Measurements from ENCODE around the gene DDX4. TPM values are rescaled to one million over a fixed set of nuclear protein-coding genes. Genes with fewer than 3 reads are reported as not detected.

The DDX4 gene
- total RNA-seq, 1 donor from 2014 or later, result 0.83 TPM

DNA sequence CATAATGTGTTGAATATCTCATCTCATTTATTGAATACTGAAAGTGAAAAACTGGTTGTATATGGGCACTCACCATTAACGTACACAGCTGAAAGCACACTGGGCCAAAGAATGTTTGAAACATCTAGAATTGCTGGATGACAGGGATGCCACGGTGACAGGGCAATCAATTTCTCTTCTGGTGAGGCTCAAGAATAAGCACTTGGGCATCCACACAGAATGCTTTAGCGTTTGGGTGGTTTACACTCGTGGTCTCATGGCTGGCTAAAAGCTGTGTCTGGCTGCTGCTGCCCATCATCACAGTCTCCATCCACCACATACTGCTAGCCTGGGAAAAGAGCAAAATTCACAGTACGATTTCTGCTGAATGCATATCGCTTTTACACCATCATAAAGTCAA is 82.6 kb downstream of the DDX4 start:
- intact Hi-C loops (cut with micrococcal nuclease), result no loop called here

DNA sequence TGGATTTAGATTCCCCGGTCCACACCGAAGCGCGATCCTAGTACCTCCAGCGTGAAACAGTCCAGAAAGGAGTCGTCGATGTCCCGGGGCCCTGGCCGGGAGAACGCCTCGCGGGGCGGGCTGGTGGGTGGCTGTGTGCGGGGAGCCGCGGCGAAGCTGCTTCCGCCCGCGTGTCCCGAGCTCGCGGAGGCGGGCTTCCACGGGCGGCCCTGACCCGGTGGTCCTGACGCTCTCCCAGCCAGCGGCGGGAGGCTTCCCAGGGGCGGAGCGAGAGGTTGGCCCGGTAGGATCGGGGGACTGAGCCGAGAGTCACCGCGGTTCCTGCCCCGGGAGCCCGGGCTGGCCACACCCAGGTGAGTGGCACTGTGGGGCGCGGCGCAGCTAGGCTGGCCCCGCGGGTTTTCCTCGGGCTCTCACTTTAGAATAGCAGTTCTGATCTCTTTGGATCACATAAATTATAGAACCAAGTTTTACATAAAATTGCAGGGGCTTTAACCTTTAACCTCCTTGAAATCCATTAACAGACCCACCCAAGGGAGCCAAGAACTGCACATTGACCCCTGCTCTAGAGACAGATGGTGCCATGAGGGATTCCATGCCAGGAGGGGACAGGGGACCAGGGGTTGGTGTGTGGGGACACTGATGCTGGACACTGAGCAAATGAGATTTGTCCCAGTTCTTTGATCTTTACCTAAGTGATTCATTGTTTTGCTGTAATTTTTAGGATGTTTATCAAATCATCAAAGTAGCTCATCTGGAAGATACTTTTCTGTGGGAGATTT is 84.1 kb downstream of the DDX4 start:
- intact Hi-C loops (cut with micrococcal nuclease), result no loop called here

DNA sequence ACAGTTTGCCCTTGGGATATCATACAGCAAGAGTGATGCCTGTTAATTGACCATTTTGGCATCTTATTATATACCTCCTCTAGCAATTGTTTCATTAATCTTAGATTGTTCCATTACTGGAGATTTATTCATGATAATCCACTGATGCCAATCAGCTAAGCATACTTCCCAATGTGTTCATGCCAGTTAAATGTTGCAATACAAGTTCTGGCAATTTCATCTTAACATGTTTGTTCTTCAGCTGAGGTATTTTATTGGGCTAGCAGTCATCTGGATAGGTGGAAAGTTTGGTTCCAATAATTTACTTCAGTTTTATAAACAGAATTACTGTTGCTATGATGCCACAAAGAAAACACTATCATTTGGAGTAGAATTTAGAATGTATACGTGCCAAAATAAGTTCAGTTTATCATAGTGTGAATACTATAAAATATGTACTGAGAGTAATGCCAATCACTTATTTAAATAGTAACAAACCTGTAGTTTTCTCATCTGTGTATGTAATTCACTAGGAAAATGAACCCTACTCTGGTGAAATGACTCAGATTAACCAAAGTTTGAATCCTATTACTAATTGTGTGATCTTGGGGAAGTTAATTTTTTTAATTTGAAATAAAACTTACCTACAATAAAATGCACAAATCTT is 85.4 kb downstream of the DDX4 start:
- intact Hi-C loops (cut with micrococcal nuclease), result no loop called here

DNA sequence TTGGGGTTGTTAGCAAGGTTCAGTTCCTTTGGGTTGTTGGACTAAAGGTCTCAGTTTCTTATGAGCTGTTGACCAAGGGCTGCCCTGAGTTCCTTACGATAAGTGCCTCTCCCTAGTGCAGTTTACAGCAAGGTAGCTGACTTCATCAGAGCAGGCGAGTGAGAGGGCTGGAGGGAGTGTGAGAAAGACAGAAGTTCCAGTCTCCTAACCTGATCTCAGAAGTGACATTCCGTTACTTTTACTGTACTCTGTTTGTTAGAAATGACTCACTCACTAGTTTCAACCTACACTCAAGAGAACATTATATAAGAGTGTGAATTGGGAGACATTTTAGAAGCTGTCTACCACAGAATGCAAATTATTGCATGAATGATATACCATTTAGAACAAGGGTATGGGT is 92.1 kb downstream of the DDX4 start:
- intact Hi-C loops (cut with micrococcal nuclease), result no loop called here

DNA sequence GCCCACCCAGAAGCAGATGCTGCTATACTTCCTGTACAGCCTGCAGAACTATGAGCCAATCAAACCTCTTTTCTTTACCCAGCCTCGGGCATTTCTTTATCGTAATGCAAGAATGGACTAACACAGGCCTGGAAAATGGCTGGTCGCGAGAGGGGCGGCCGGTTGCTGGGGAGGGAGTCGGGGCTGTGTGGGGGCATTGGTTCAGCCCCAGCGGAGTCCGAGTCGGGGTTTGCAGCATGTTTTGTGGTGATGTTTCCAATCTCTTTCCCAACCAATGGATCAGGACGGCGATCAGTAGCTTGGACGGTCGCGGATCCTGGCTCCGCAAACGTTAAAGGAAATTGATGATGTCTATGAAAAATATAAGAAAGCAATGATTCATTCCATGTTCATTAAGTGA is 94.6 kb downstream of the DDX4 start:
- intact Hi-C loops (cut with micrococcal nuclease), result no loop called here

DNA sequence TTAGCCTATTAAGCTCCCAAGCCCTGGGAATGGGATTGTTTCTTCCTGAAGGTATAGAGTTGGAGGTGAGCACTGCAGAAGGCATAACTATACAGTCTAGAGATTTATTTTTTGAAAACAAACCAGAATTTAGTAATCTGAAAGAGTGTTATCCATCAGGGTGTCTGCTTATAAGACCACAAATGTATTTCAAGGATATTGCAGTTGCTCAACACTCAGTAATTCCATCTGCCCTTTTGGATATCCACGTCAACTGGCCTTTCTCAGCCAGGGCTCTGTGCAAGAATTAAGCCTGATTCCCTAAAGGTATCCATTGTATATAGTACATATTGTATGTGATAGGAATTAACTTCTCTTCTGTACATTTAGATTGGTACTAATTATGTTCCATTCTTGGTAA is 98.3 kb downstream of the DDX4 start:
- intact Hi-C loops (cut with micrococcal nuclease), result no loop called here

DNA sequence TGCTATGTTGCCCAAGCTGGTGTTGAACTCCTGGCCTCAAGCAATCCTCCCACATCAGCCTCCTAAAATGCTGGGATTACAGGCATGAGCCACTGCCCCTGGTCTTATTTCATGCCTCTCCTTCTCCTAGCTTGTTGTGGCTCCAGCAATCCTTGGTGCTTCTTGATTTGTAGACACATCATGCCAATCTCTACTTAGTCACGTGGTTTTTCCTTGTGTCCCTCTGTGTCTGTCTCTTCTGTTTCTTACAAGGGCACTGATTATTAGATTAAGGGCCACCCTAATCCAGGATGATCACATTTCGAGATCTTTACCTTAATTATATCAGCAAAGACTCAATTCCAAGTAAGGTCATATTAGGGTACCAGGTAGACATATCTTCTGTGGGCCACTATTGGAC is 104.1 kb downstream of the DDX4 start:
- intact Hi-C loops (cut with micrococcal nuclease), result no loop called here

DNA sequence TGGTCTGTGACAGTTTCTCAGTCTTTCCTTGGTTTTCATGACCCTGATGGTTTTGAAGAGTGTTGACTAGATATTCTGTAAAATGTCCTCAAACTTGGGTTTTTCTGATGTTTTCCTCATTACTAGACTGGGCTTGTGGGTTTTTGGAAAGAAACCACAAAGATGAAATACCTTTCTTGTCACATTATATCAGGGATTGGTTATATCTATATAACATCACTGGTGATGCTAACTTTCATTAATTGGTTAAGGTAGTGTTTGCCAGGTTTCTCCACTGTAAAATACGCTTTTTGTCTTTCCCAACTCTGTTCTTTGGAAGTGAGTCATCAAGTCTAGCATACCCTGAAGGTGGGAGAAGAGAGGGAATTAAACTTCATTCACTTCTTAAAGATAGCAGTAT is 110.0 kb downstream of the DDX4 start:
- intact Hi-C loops (cut with micrococcal nuclease), result loop anchor here (2.0 kb wide), 1 partner anchor 21 kb away; no protein-coding TSS in a partner anchor

DNA sequence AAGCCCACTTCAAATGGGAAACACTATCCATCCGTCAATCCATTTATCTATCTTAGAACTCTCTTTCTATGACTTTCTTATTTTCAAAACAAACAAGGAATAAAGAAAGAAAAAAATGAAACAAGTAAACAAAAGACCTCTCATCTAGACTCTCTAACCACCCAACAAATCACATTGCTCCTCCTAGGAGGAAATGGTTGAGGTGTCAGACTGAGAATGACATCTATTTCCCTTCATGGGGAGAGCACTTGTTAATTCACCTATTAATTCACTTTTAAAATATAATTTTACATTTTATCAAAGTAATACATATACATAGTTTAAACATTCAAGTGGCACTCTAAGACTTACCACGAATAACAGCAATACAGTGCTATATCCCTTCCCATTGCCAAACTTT is 110.9 kb downstream of the DDX4 start:
- intact Hi-C loops (cut with micrococcal nuclease), result no loop called here

DNA sequence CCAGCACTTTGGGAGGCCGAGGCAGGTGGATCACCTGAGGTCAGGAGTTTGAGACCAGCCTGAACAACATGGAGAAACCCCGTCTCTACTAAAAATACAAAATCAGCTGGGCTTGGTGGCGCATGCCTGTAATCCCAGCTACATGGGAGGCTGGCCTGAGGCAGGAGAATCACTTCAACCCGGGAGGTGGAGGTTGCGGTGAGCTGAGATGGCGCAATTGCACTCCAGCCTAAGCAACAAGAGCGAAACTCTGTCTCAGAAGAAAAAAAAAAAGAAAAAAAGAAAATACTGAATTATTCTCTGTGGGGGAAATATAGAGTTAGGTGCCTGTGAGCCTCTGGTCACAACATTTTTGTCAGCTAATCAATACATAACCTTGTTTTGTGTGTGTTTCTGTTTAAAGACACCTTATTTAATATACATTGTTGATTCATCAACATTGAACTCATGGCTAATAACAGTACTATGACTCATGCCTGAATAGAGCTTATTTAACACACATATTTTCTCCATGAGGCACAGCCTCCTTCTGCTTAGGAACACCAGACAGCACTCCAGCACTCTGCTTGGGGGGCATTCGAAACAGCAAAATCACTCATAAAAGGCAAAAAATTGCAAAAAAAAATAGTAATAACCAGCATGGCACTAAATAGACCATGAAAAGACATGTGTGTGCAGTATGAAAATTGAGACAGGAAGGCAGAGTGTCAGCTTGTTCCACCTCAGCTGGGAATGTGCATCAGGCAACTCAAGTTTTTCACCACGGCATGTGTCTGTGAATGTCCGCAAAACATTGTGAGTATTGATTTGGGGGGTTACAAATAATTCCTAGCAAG is 113.2 kb downstream of the DDX4 start, which contains the start of gene IL31RA:
TSS of gene IL31RA (plus strand) at position 519 of the 836 bp plus-strand sequence. CDS start at position 733, 214 bp downstream.
- intact Hi-C loops (cut with micrococcal nuclease), result loop anchor here (1.0 kb wide), 1 partner anchor 139 kb away; the partner anchor contains the start of gene SLC38A9

DNA sequence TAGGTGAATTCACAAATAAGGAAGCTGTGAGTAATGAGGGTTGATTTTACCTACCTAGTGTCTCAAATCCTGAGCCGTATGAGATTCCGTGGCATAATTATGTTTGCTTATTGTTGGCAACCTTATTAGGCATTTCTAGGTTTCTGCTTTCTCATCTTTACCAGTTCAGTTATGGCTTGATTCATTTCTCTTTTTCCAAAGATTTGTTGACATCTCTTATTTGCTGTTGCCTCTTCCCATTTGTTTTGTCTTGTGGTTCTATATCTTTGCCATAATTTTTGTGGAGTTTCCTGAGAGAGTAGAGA is 113.8 kb downstream of the DDX4 start:
- intact Hi-C loops (cut with micrococcal nuclease), result loop anchor here (1.0 kb wide), 1 partner anchor 139 kb away; the partner anchor contains the start of gene SLC38A9

DNA sequence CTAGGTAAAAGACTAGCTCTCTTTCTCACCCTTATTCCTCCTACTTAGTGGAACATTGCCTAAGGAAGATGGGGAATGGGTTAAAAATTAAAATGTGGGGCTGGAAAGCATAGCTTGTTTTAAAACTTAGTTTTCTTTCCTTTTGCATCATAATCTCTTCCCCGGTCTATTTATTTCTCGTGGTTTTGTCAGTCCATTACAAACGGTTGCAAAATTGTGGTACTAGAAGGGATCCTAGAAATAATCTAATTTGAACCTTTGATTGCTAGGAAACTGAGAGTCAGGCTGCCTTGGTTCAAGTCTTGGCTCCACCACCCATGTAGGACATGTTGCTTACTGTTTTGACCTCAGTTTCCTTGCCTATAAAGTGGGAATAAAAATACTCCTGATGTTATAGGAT is 114.6 kb downstream of the DDX4 start:
- intact Hi-C loops (cut with micrococcal nuclease), result no loop called here

DNA sequence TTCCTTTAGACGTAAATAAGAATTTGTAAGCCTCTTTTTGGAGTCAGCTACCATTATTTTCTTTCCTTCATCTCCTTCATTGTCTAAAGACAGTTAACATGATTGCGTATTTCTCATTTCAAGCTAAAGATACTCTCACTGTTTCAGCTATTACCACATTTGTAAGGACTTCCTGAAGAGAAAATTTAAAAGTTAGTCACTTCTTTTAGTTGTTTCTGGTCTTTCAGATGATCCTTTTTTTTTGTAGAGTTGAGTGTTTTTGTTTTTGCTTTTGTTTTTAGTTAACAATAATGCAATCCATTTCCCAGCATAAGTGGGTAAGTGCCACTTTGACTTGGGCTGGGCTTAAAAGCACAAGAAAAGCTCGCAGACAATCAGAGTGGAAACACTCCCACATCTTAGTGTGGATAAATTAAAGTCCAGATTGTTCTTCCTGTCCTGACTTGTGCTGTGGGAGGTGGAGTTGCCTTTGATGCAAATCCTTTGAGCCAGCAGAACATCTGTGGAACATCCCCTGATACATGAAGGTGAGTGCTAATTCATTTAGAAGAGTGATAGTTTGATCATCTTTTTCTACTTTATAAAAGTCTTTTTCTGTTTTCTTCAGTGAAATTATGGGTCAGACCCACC is 115.3 kb downstream of the DDX4 start:
- intact Hi-C loops (cut with micrococcal nuclease), result no loop called here

DNA sequence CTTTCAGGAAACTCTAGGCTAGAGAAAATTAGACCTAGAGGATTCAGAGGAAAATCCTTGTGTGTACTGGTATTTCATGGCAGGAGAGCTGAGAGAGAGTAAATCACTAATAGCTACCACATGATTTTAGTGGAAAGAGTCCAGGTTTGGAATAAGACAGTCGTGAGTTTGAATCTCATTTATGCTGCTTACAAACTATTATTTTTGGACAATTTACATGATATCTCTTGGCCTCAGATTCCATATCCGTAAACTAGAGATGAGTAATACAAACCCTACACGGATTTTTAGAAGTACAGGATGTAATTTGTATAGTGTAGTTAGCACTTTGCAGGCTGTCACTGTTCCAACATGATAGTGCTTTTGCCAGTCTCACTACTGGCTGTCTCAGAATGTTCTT is 116.0 kb downstream of the DDX4 start:
- intact Hi-C loops (cut with micrococcal nuclease), result no loop called here

DNA sequence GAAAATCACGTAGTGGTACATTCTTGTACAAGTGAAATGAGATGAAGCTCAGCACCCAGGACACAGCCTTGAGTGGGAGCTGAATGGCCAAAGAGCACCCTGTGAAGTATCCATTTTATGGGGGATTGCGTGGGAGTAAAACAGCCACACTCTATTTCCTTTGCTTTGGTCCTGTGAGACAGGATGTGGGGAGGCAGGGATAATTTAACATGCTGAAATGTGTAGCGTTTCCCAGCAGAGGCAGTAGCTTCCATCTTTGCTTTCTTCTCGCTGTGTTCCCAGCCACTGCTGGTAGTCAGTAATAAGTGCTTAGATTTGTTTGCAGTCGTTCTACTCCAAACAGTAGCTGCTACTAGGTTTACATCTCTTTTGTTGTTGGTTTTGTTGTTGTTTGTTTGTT is 117.6 kb downstream of the DDX4 start:
- intact Hi-C loops (cut with micrococcal nuclease), result loop anchor here (1.0 to 5.0 kb wide), 4 partner anchors 48 to 628 kb away; partner anchors contain the start of genes MCIDAS and PLPP1

DNA sequence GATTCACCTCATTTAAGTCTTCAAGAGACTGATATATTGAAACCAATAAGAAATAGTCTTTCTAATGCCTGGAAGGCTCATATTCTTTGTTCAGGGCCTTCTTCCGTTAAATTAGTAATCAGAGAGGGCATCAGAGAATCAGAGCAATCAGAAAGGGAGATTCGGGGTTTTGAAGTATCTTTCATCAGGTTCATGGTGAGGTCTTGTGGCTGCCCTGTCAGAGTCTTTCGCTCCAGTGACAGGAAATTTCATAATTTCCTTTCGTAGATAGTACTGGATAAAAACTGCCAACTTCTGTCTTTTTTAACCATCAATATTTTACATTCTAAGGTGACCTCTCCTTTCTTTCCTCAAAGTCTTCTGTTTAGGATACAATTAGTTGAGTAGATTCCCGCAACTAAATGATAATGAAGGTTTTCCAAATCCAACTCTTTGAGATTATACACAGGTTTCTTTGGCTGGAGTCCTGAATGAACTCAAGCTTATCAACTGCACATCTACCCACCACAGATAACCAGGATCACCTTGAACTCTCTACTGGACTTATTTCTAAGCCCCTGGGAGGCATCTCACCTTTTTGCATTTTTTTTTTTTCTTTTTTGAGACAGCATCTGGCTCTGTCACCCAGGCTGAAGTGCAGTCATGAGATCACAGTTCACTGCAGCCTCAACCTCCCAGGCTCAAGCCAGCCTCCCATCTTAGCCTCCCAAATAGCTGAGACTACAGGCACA is 118.8 kb downstream of the DDX4 start:
- intact Hi-C loops (cut with micrococcal nuclease), result loop anchor here (1.0 to 5.0 kb wide), 5 partner anchors 94 to 629 kb away; partner anchors contain the start of genes MCIDAS, PLPP1 and SLC38A9

DNA sequence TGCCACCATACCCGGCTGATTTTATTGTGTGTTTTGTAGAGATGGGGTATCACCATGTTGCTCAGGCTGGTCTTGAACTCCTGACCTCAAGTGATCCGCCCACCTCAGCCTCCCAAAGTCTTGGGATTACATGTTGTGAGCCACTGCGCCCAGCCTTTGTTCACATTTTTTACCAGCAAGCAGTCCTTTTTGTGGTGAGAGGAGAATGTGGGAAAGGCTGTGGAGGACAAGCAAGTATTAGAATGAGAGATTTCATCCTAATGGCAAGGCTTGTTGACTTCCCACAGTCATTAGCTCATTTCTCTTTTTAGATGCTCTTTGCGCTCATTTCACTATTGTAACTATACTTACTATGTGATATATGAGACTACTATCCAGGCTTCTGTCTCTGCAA is 119.4 kb downstream of the DDX4 start:
- intact Hi-C loops (cut with micrococcal nuclease), result loop anchor here (2.0 to 5.0 kb wide), 4 partner anchors 94 to 630 kb away; partner anchors contain the start of genes MCIDAS and PLPP1

DNA sequence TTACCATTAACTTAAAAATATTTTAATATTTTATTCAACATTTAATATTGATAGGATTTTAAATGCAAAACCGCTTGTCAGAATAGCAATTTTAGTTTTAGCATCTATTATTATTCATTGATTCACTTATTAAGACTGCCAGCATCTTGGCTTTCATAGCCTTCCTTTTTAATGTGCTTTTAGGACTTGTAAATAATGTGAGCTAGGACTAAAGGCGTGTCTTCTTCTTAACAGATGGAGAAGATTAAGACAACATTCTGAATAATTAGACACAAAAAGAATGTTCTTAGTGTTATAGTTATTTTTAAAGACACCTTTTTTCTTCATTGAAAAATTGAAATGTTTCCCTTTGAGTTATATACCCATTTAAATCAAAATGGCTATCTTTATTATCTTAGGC is 120.2 kb downstream of the DDX4 start:
- intact Hi-C loops (cut with micrococcal nuclease), result loop anchor here (5.0 kb wide), 3 partner anchors 289 to 631 kb away; partner anchors contain the start of genes MCIDAS and PLPP1

DNA sequence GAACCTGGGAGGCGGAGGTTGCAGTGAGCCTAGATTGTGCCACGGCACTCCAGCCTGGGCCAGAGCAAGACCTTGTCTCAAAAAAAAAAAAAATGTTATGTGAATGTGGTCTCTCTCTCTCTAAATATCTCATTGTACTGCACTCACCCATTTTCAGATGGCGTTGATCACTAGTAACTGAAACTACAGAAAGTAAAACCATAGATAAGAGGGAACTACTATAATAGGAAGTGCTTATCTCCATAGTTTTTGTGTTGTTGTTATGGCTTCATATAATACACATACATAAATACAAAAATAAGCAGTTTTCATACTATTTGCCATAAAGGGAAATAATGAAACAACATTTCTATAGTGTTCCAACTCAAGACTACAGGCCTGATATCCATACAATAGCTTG is 122.4 kb downstream of the DDX4 start:
- intact Hi-C loops (cut with micrococcal nuclease), result no loop called here

DNA sequence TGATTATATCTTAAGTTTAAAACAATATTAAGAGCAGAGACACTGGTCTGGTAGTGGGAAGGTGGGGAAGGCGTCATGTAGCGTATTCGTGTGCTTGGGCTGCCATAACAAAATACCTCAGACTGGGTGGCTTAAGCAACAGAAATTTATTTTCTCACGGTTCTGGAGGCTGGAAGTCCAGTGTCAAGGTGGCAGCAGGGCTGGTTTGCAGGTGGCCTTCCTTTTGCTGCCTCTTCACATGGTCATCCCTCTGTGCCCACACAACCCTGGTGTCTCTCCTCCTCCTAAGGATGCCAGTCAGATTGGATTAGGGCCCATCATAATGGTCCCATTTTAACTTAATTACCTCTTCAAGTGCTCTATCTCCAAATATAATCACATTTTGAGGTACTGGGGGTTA is 122.8 kb downstream of the DDX4 start:
- intact Hi-C loops (cut with micrococcal nuclease), result no loop called here
